Sigmoid colon (tissue), 7 donors: ENCODE results near the gene SIGLECL1. TPM values are rescaled to one million over a fixed set of nuclear protein-coding genes. Genes with fewer than 3 reads are reported as not detected.

Source experiments
- DNase-seq: peaks from one replicate; pipeline ENCODE4 v3.0.0-alpha.2; 2019
- H3K27ac ChIP-seq, 4 donors: fragments of 200-600 bp; sonication (generic); one replicate each; pipeline ENCODE4 v1.5.1; 2016 to 2019; ENCODE audit warnings: mild to moderate bottlenecking in 1 of 4
- H3K27me3 ChIP-seq, 3 donors: fragments of 200-600 bp; sonication (generic); one replicate each; pipeline ENCODE4 v1.5.1; 2019; ENCODE audit warnings: mild to moderate bottlenecking in 1 of 3
- H3K36me3 ChIP-seq, 4 donors: fragments of 200-600 bp; sonication (generic); one replicate each; pipeline ENCODE4 v1.5.1; 2016 to 2019
- H3K4me1 ChIP-seq, 4 donors: fragments of 200-600 bp; sonication (generic); one replicate each; pipeline ENCODE4 v1.5.1; 2017 to 2019
- H3K4me3 ChIP-seq, 4 donors: fragments of 200-600 bp; sonication (generic); one replicate each; pipeline ENCODE4 v1.5.1; 2017 to 2019; ENCODE audit warnings: mild to moderate bottlenecking in 2 of 4, moderate library complexity in 1 of 4
- H3K9me3 ChIP-seq, 4 donors: fragments of 200-600 bp in 3 of 4; sonication (generic) in 3 of 4; one replicate each; pipeline versions ENCODE4 v1.5.1 to v1.6.1; 2013 to 2019
- CTCF ChIP-seq, 4 experiments: fragments of 450-650 bp in 3 of 4; fragments of 200-600 bp in 1 of 4; IDR thresholded peaks; one replicate each; pipeline ENCODE4 v1.5.1; 2016 to 2019; ENCODE audit warnings: antibody characterized with exemption in 4 of 4, mild to moderate bottlenecking in 3 of 4, moderate library complexity in 2 of 4
- EP300 ChIP-seq, 4 donors: sonication (generic); formaldehyde crosslinking; IDR thresholded peaks; one replicate each; pipeline ENCODE4 v1.6.1; 2017; ENCODE audit warnings: antibody characterized with exemption in 4 of 4
- POLR2A ChIP-seq, 2 donors: fragments of 450-650 bp; IDR thresholded peaks; one replicate each; pipeline ENCODE4 v1.6.1; 2016; ENCODE audit warnings: antibody characterized with exemption in 2 of 2, mild to moderate bottlenecking in 2 of 2, moderate library complexity in 2 of 2
- POLR2AphosphoS5 ChIP-seq, 4 donors: sonication (generic); formaldehyde crosslinking; IDR thresholded peaks; one replicate each; pipeline ENCODE4 v1.6.1; 2017; ENCODE audit warnings: antibody characterized with exemption in 4 of 4
- WGBS, 2 donors: extraction: QIAGEN DNeasy Blood & Tissue Kit; methylation state at CpG; one replicate each; pipeline ENCODE4 v1.1.7; 2013; 5-methylcytosine and 5-hydroxymethylcytosine counted together
- intact Hi-C: fragments of 100-400 bp; cut with DNase I; formaldehyde crosslinking; loops from one replicate; pipeline ENCODE4 v1.15.1; 2023
- polyA plus RNA-seq, 3 donors: library from polyadenylated mRNA; stranded (reverse); fragments of 200-250 nt; gene quantifications; one replicate each; pipeline ENCODE4 v1.2.3, GENCODE V29; 2013
- total RNA-seq, 4 donors: library from RNA; depleted of rRNA; stranded (reverse); fragments of >200 nt; gene quantifications; one replicate each; pipeline ENCODE4 v1.1.0, GENCODE V29; 2016
- donor health status: healthy with polysubstance abuse.
- donor health status: Bipolar disorder and iron deficiency.
- donor health status: healthy.

Gene SIGLECL1
- total and polyA plus RNA-seq, 7 donors: not detected

- WGBS, 2 donors: 66 to 78% methylated on average over 23 of the region's 23 CpGs
- Histone ChIP-seq H3K4me1 (no peaks in the 10 kb centered on the region), H3K4me3 (no peak overlapping the region), H3K27me3 (peaks cover 0 to 36% (median 20%) of the 10 kb centered on the region in 3 donors), H3K27ac (no peak overlapping the region), H3K9me3 (peaks cover 0 to 2% (median 0%) of the 10 kb centered on the region in 4 donors), H3K36me3 (no peaks in the 10 kb centered on the region)
- no peak for DNase-seq
- intact Hi-C loops: no loop called here
- no peak for TF ChIP-seq POLR2A (IDR thresholded peaks at IDR 0.05)
- TF ChIP-seq EP300 (IDR thresholded peaks at IDR 0.05): no peak
- TF ChIP-seq POLR2AphosphoS5 (IDR thresholded peaks at IDR 0.05): no peak
- no peak for TF ChIP-seq CTCF (IDR thresholded peaks at IDR 0.05)
Observed at GRCh38 chr19:51294211-51294976, 43.5 kb downstream of the SIGLECL1 start.

GRCh38 chr19:51294977-51295375 lies 44.1 kb downstream of the SIGLECL1 start:
- DNase-seq: no peak
- TF ChIP-seq EP300 (IDR thresholded peaks at IDR 0.05) (no peak), POLR2A (IDR thresholded peaks at IDR 0.05) (no peak), POLR2AphosphoS5 (IDR thresholded peaks at IDR 0.05) (no peak)
- Histone ChIP-seq H3K27me3 (peaks cover 0 to 36% (median 20%) of the 10 kb centered on the region in 3 donors), H3K4me1 (no peaks in the 10 kb centered on the region), H3K9me3 (peaks cover 0 to 2% (median 0%) of the 10 kb centered on the region in 4 donors), H3K36me3 (no peaks in the 10 kb centered on the region), H3K4me3 (no peak overlapping the region), H3K27ac (no peak overlapping the region)
- intact Hi-C loops: no loop called here
- 58 to 63% methylated on average over 12 of the region's 12 CpGs for WGBS, 2 donors

- H3K4me1 ChIP-seq: no peaks in the 10 kb centered on the region
- intact Hi-C loops: no loop called here
- no peaks in the 10 kb centered on the region for H3K36me3 ChIP-seq
- H3K9me3 ChIP-seq: peaks cover 0 to 2% (median 0%) of the 10 kb centered on the region in 4 donors
- H3K27me3 ChIP-seq: peaks cover 0 to 36% (median 20%) of the 10 kb centered on the region in 3 donors
- no peak overlapping the region for H3K27ac ChIP-seq
- H3K4me3 ChIP-seq: no peak overlapping the region
- TF ChIP-seq POLR2AphosphoS5 (IDR thresholded peaks at IDR 0.05) (no peak), EP300 (IDR thresholded peaks at IDR 0.05) (no peak), POLR2A (IDR thresholded peaks at IDR 0.05) (no peak), CTCF (IDR thresholded peaks at IDR 0.05) (no peak)
- 48 to 58% methylated on average over 15 of the region's 15 CpGs for WGBS, 2 donors
- DNase-seq: no peak
Observed at GRCh38 chr19:51295382-51296126, 44.7 kb downstream of the SIGLECL1 start.

GRCh38 chr19:51296336-51297093 lies 45.6 kb downstream of the SIGLECL1 start:
- H3K27ac ChIP-seq: no peak overlapping the region
- H3K4me1 ChIP-seq: no peaks in the 10 kb centered on the region
- H3K27me3 ChIP-seq: peaks cover 0 to 36% (median 20%) of the 10 kb centered on the region in 3 donors
- no peak overlapping the region for H3K4me3 ChIP-seq
- TF ChIP-seq POLR2A (IDR thresholded peaks at IDR 0.05): no peak
- TF ChIP-seq EP300 (IDR thresholded peaks at IDR 0.05): no peak
- no peak for TF ChIP-seq POLR2AphosphoS5 (IDR thresholded peaks at IDR 0.05)
- TF ChIP-seq CTCF (IDR thresholded peaks at IDR 0.05): no peak
- H3K36me3 ChIP-seq: no peaks in the 10 kb centered on the region
- intact Hi-C loops: no loop called here
- DNase-seq: no peak
- H3K9me3 ChIP-seq: no peaks in the 10 kb centered on the region
- WGBS, 2 donors: 57 to 61% methylated on average over 9 of the region's 9 CpGs
